Stomach (tissue), 9 donors: ENCODE results near the gene COQ7. TPM values are rescaled to one million over a fixed set of nuclear protein-coding genes. Genes with fewer than 3 reads are reported as not detected.

Experiments used
- DNase-seq, 2 donors: peaks; one replicate each; pipeline versions ENCODE4 v3.0.0 to v3.0.0-alpha.2; 2013 to 2019
- H3K27ac ChIP-seq, 5 donors: fragments of 200-600 bp in 4 of 5; sonication (generic) in 4 of 5; one replicate each; pipeline ENCODE4 v1.5.1; 2013 to 2019; ENCODE audit warnings: mild to moderate bottlenecking in 1 of 5, moderate library complexity in 1 of 5
- H3K27me3 ChIP-seq, 3 donors: fragments of 200-600 bp; sonication (generic); one replicate each; pipeline ENCODE4 v1.5.1; 2017 to 2019; ENCODE audit warnings: mixed run types in 1 of 3
- H3K36me3 ChIP-seq, 4 donors: fragments of 200-600 bp; sonication (generic); 1 replicate in 3 of 4; 2 replicates in 1 of 4; pipeline ENCODE4 v1.5.1; 2016 to 2019
- H3K4me1 ChIP-seq, 4 donors: fragments of 200-600 bp; sonication (generic); one replicate each; pipeline ENCODE4 v1.5.1; 2016 to 2019
- H3K4me3 ChIP-seq, 4 donors: fragments of 200-600 bp; sonication (generic) in 3 of 4; one replicate each; pipeline ENCODE4 v1.5.1; 2016 to 2019; ENCODE audit warnings: mild to moderate bottlenecking in 1 of 4
- H3K9me3 ChIP-seq, 4 donors: fragments of 200-600 bp; sonication (generic); one replicate each; pipeline ENCODE4 v1.5.1; 2016 to 2019
- EP300 ChIP-seq: sonication (generic); formaldehyde crosslinking; IDR thresholded peaks from one replicate; pipeline ENCODE4 v1.6.1; 2017; ENCODE audit warnings: antibody characterized with exemption
- POLR2A ChIP-seq, 4 donors: fragments of 450-650 bp; IDR thresholded peaks; one replicate each; pipeline ENCODE4 v1.6.1; 2016; ENCODE audit warnings: antibody characterized with exemption in 4 of 4, control low read depth in 2 of 4, mild to moderate bottlenecking in 1 of 4, moderate library complexity in 1 of 4
- POLR2AphosphoS5 ChIP-seq, 3 donors: sonication (generic); formaldehyde crosslinking; IDR thresholded peaks; one replicate each; pipeline ENCODE4 v1.6.1; 2016; ENCODE audit warnings: antibody characterized with exemption in 3 of 3
- WGBS, 5 donors: extraction: QIAGEN DNeasy Blood & Tissue Kit in 3 of 5; methylation state at CpG; one replicate each; pipeline versions ENCODE4 v1.1.5 to v1.1.7; 2013 to 2018; 5-methylcytosine and 5-hydroxymethylcytosine counted together
- intact Hi-C: fragments of 100-400 bp; cut with DNase I; formaldehyde crosslinking; loops from one replicate; pipeline ENCODE4 v1.15.1; 2023; ENCODE audit warnings: low total_unique reads
- polyA plus RNA-seq, 3 donors: library from polyadenylated mRNA; stranded (reverse); fragments of 200-250 nt; gene quantifications; one replicate each; pipeline ENCODE4 v1.2.3, GENCODE V29; 2013
- total RNA-seq, 5 donors: library from RNA; depleted of rRNA; stranded (reverse); fragments of >200 nt; gene quantifications; one replicate each; pipeline versions ENCODE4 v1.1.0 to v1.2.3, GENCODE V29; 2014 to 2016
- TF ChIP-seq, protein P1 (sequence below), 7 experiments: fragments of 450-650 bp in 4 of 7; fragments of 200-600 bp in 3 of 7; sonication (generic) in 3 of 7; IDR thresholded peaks; one replicate each; pipeline ENCODE4 v1.5.1; 2016 to 2019; ENCODE audit warnings: antibody characterized with exemption in 7 of 7, control low read depth in 2 of 7, mild to moderate bottlenecking in 1 of 7
- donor health status: healthy with polysubstance abuse.
- donor health status: Bipolar disorder and iron deficiency.
- donor health status: healthy.

COQ7 gene
- total and polyA plus RNA-seq, 8 donors, result 5.8 to 59.4 (median 20.2) TPM

DNA sequence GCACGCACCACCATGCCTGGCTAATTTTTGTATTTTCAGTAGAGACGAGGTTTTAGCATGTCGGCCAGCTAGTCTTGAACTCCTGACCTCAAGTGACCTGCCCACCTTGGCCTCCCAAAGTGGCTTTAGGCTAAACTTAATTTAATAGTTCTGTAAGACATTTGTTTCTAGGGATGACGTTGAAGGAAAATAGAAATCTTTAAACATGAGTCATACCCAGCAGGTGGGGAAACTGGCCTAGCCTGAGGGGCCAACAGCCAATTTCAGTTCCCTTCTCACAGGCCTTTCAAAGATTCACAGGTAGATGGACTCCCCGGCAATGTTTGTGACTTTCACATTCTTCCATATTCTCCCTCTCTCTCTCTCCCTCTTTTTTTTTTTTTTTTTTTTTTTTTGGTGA lies 28.2 kb downstream of the COQ7 start:
- peaks cover 0 to 3% (median 0%) of the 10 kb centered on the region in 4 donors for H3K9me3 ChIP-seq
- peaks cover 0 to 23% (median 11%) of the 10 kb centered on the region in 4 donors for H3K4me1 ChIP-seq
- DNase-seq, result no peak
- no peaks in the 10 kb centered on the region for H3K27me3 ChIP-seq
- no peak overlapping the region for H3K4me3 ChIP-seq
- TF ChIP-seq POLR2AphosphoS5 (IDR thresholded peaks at IDR 0.05) (no peak), EP300 (no peak), POLR2A (IDR thresholded peaks at IDR 0.05) (no peak)
- TF ChIP-seq, protein P1, sequence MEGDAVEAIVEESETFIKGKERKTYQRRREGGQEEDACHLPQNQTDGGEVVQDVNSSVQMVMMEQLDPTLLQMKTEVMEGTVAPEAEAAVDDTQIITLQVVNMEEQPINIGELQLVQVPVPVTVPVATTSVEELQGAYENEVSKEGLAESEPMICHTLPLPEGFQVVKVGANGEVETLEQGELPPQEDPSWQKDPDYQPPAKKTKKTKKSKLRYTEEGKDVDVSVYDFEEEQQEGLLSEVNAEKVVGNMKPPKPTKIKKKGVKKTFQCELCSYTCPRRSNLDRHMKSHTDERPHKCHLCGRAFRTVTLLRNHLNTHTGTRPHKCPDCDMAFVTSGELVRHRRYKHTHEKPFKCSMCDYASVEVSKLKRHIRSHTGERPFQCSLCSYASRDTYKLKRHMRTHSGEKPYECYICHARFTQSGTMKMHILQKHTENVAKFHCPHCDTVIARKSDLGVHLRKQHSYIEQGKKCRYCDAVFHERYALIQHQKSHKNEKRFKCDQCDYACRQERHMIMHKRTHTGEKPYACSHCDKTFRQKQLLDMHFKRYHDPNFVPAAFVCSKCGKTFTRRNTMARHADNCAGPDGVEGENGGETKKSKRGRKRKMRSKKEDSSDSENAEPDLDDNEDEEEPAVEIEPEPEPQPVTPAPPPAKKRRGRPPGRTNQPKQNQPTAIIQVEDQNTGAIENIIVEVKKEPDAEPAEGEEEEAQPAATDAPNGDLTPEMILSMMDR (IDR thresholded peaks at IDR 0.05), result no peak
- 79 to 89% (median 87%) methylated on average over 5 of the region's 5 CpGs for WGBS, 5 donors
- intact Hi-C loops, result no loop called here
- no peaks in the 10 kb centered on the region for H3K36me3 ChIP-seq
- no peak overlapping the region for H3K27ac ChIP-seq

DNA sequence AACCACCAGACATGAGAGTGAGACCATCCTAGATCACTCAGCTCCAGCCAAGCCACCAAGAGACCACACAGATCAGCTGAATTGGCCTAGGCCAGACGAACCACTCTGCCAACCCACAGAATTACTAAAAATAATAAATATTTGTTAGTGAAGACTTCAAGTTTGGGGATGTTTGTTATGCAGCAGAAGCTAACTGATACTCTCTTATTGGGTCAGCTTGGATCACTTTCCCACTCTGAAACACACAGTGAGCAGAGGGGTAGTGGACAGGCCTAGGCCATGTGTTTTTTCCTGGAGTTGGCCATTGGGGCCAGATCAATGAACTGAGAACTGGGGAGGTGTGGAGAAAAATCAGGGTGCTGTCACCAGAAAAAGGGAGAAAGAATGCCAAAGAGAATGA lies 30.8 kb downstream of the COQ7 start:
- Histone ChIP-seq H3K36me3 (no peaks in the 10 kb centered on the region), H3K4me3 (no peak overlapping the region), H3K9me3 (peaks cover 0 to 3% (median 0%) of the 10 kb centered on the region in 4 donors), H3K4me1 (peaks cover 0 to 21% (median 11%) of the 10 kb centered on the region in 4 donors), H3K27ac (no peak overlapping the region), H3K27me3 (no peaks in the 10 kb centered on the region)
- TF ChIP-seq, protein P1 (IDR thresholded peaks at IDR 0.05), result no peak
- TF ChIP-seq POLR2AphosphoS5 (IDR thresholded peaks at IDR 0.05) (no peak), POLR2A (IDR thresholded peaks at IDR 0.05) (no peak), EP300 (no peak)
- WGBS, 5 donors, result 72 to 95% (median 85%) methylated on average over 1 of the region's 1 CpG
- no peak for DNase-seq
- intact Hi-C loops, result no loop called here

GRCh38 chr16:19102187-19102872 lies 34.9 kb downstream of the COQ7 start:
- H3K4me3 ChIP-seq, result no peak overlapping the region
- TF ChIP-seq, protein P1 (IDR thresholded peaks at IDR 0.05), result no peak
- TF ChIP-seq POLR2AphosphoS5 (IDR thresholded peaks at IDR 0.05) (no peak), EP300 (no peak), POLR2A (IDR thresholded peaks at IDR 0.05) (no peak)
- intact Hi-C loops, result no loop called here
- WGBS, 5 donors, result 70 to 87% (median 83%) methylated on average over 16 of the region's 16 CpGs
- H3K4me1 ChIP-seq, result peaks cover 0 to 8% (median 0%) of the 10 kb centered on the region in 4 donors
- H3K9me3 ChIP-seq, result peaks cover 0 to 3% (median 0%) of the 10 kb centered on the region in 4 donors
- H3K27me3 ChIP-seq, result no peaks in the 10 kb centered on the region
- H3K36me3 ChIP-seq, result no peaks in the 10 kb centered on the region
- no peak overlapping the region for H3K27ac ChIP-seq
- DNase-seq, result no peak

DNA sequence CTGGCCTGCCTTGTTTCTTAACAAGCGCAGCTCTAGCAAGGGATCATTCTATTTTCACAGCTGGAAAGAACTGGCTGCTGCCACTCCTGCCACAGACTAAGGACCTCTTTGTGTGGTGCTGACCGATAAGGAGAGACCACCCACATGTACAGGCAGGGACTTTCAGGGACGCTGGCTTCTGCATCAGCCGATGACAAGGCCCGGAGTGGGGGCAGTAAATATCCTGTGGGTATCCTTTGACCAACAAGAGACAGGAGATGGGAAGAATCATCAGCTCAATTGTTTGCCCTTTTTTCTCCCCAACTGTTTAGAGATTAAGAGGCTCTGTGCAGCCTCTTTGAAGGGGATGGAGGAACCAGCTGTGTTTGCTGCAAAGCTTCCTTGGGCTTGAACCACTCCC lies 37.2 kb downstream of the COQ7 start:
- DNase-seq, result no peak
- no peak overlapping the region for H3K4me3 ChIP-seq
- 73 to 79% (median 76%) methylated on average over 5 of the region's 5 CpGs for WGBS, 5 donors
- TF ChIP-seq POLR2AphosphoS5 (IDR thresholded peaks at IDR 0.05) (no peak), POLR2A (IDR thresholded peaks at IDR 0.05) (no peak), EP300 (no peak)
- TF ChIP-seq, protein P1 (IDR thresholded peaks at IDR 0.05), result no peak
- intact Hi-C loops, result no loop called here
- no peaks in the 10 kb centered on the region for H3K27me3 ChIP-seq
- no peak overlapping the region for H3K27ac ChIP-seq
- peaks cover 0 to 26% (median 4%) of the 10 kb centered on the region in 4 donors for H3K4me1 ChIP-seq
- no peaks in the 10 kb centered on the region for H3K36me3 ChIP-seq
- H3K9me3 ChIP-seq, result peaks cover 0 to 3% (median 0%) of the 10 kb centered on the region in 4 donors
